ENCODE data around the gene RNLS. TPM values are rescaled to one million over a fixed set of nuclear protein-coding genes. Genes with fewer than 3 reads are reported as not detected.
A peak's percentile ranks its signal among the peaks of the same experiment; 100 is the strongest.
"Not testable (repeated sequence)": the region's sequence is repeated elsewhere in the genome, so short reads cannot be mapped to it uniquely, and the experiment has no call there.

RNLS gene
- total RNA-seq, 1 donor from 2014 or later: 8.7 TPM

- Histone ChIP-seq H3K27me3 (ENCODE audit: control insufficient read depth, insufficient read depth, low read length) (no peaks in the 10 kb centered on the region), H3K36me3 (ENCODE audit: control insufficient read depth, insufficient read depth, low read length) (no peaks in the 10 kb centered on the region), H3K4me3 (ENCODE audit: low read depth, low read length) (no peak overlapping the region)
- TF ChIP-seq CTCF (IDR thresholded peaks at IDR 0.05; ENCODE audit: insufficient read depth, low read length, severe bottlenecking): no peak
- no peak for FAIRE-seq
- DNase-seq (ENCODE audit: low read depth): no peak
These were observed 273.8 kb downstream of the RNLS start for GRCh38 chr10:88309365-88309764.

GRCh38 chr10:88308361-88308760 is 274.8 kb downstream of the RNLS start:
- DNase-seq (ENCODE audit: low read depth); H3K36me3 ChIP-seq (ENCODE audit: control insufficient read depth, insufficient read depth, low read length); FAIRE-seq; H3K27me3 ChIP-seq (ENCODE audit: control insufficient read depth, insufficient read depth, low read length); H3K4me3 ChIP-seq (ENCODE audit: low read depth, low read length): not testable (repeated sequence)

GRCh38 chr10:88299787-88300186 is 283.3 kb downstream of the RNLS start:
- DNase-seq (ENCODE audit: low read depth): peak; percentile 8
- H3K27me3 ChIP-seq (ENCODE audit: control insufficient read depth, insufficient read depth, low read length): no peaks in the 10 kb centered on the region
- FAIRE-seq: no peak
- H3K36me3 ChIP-seq (ENCODE audit: control insufficient read depth, insufficient read depth, low read length): no peaks in the 10 kb centered on the region
- no peak for TF ChIP-seq CTCF (IDR thresholded peaks at IDR 0.05; ENCODE audit: insufficient read depth, low read length, severe bottlenecking)
- H3K4me3 ChIP-seq (ENCODE audit: low read depth, low read length): no peak overlapping the region

- DNase-seq (ENCODE audit: low read depth) (no peak), FAIRE-seq (no peak)
- Histone ChIP-seq H3K27me3 (ENCODE audit: control insufficient read depth, insufficient read depth, low read length) (no peaks in the 10 kb centered on the region), H3K36me3 (ENCODE audit: control insufficient read depth, insufficient read depth, low read length) (no peaks in the 10 kb centered on the region), H3K4me3 (ENCODE audit: low read depth, low read length) (no peak overlapping the region)
- TF ChIP-seq CTCF (IDR thresholded peaks at IDR 0.05; ENCODE audit: insufficient read depth, low read length, severe bottlenecking): no peak
These were observed 286.0 kb downstream of the RNLS start for GRCh38 chr10:88297103-88297502.

GRCh38 chr10:88293651-88294230 is 289.4 kb downstream of the RNLS start:
- no peaks in the 10 kb centered on the region for H3K36me3 ChIP-seq (ENCODE audit: control insufficient read depth, insufficient read depth, low read length)
- no peaks in the 10 kb centered on the region for H3K27me3 ChIP-seq (ENCODE audit: control insufficient read depth, insufficient read depth, low read length)
- FAIRE-seq (no peak), DNase-seq (ENCODE audit: low read depth) (no peak)
- H3K4me3 ChIP-seq (ENCODE audit: low read depth, low read length): no peak overlapping the region
- TF ChIP-seq CTCF (IDR thresholded peaks at IDR 0.05; ENCODE audit: insufficient read depth, low read length, severe bottlenecking): no peak

GRCh38 chr10:88293073-88293472 is 290.0 kb downstream of the RNLS start:
- Histone ChIP-seq H3K27me3 (ENCODE audit: control insufficient read depth, insufficient read depth, low read length) (no peaks in the 10 kb centered on the region), H3K36me3 (ENCODE audit: control insufficient read depth, insufficient read depth, low read length) (no peaks in the 10 kb centered on the region), H3K4me3 (ENCODE audit: low read depth, low read length) (no peak overlapping the region)
- FAIRE-seq (no peak), DNase-seq (ENCODE audit: low read depth) (peak; percentile 48)
- TF ChIP-seq CTCF (IDR thresholded peaks at IDR 0.05; ENCODE audit: insufficient read depth, low read length, severe bottlenecking): no peak
